ENCODE data around the gene CCNO. TPM values are rescaled to one million over a fixed set of nuclear protein-coding genes. Genes with fewer than 3 reads are reported as not detected.

Gene CCNO, protein sequence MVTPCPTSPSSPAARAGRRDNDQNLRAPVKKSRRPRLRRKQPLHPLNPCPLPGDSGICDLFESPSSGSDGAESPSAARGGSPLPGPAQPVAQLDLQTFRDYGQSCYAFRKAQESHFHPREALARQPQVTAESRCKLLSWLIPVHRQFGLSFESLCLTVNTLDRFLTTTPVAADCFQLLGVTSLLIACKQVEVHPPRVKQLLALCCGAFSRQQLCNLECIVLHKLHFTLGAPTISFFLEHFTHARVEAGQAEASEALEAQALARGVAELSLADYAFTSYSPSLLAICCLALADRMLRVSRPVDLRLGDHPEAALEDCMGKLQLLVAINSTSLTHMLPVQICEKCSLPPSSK
- total RNA-seq = 0.33 TPM in 1 of 2 replicates, not detected in the other

DNA sequence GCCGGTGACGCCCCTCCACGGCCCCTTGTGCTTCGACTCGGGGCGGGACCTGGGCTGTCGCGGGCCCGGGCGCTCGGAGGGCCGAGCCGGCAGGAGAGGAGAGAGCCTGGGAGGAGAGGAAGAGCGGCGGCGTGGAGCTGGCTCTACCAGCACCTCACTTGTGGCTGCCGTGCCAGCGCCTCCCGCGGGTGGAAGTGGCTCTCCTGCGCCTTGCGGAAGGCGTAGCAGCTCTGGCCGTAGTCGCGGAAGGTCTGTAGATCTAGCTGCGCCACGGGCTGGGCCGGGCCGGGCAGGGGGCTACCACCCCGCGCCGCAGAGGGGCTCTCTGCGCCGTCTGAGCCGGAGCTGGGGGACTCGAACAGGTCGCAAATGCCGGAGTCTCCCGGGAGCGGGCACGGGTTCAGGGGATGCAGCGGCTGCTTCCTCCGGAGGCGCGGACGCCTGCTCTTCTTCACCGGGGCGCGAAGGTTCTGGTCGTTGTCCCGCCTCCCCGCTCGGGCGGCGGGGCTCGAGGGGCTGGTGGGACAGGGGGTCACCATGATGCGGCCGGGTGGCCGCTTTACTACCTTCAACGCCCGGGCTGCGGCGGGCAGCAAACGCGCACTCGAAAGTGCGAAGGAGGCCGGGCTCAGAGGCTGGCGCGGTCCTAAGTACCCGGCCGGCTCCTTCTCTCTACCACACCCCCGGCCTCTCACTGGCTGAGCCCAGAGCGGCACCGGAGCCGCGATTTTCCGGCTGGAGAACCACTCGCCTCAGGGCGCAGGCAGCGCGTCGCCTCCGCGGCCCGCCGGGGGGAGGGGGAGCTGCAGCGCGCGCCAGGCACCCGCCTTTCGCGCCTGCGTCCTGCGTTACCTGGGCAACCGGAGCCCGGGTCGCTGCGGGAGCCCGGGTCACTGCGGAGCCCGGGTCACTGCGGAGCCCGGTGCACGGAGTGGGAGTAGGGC is at the start of gene CCNO:
Gene CCNO, minus strand, starts transcription at position 624 of the 944 bp plus-strand sequence. Its CDS starts 85 bp downstream, at position 539.

DNA sequence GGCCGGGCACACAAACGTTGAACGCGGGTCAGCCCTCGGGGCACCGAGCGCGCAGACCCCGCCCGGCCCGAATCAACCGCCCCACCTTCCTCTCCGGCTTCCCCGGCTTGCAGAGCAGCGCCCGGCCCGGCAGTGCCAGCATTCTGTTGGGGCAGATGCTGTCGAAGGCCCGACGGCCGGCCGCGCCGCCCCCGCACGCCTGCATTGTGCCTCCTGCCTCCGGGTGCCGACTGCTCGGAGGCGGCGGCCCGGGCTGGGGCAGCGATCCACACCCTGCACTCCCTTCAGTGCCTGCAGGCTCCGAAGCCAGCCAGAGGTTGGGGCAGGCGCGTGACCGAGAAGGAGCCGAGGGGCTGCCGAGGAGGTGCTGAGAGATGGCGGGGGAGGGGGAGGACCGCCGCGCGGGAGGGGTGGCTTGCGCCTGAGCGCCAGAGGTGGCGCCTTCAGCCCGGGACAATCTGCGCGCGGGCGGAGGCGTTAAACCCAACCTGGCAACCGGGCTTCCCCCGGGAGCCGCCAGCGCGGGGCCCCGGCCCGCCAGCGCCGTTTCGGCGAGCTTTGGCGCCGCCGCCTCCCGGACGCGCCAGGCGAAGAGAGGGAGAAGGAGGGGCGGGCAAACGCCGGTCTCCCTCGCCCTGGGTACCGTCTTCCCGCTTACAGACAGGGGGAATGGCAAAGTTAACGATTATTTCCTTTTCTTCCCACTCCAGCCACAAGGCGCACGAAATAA is 6.3 kb downstream of the CCNO start, which contains the start of gene MCIDAS:
Gene MCIDAS, minus strand, starts transcription at position 382 of the 730 bp plus-strand sequence. Its CDS starts 177 bp downstream, at position 205.

Other genes with a start within 250 kb of the CCNO start
- 0.22 TPM in 1 of 2 replicates, not detected in the other for gene ESM1, start 248.0 kb downstream of the CCNO start, total RNA-seq
- not detected in 2 replicates for gene GZMK, start 209.4 kb downstream of the CCNO start, total RNA-seq
- gene GZMA, start 131.0 kb downstream of the CCNO start, total RNA-seq = not detected in 2 replicates
- 101 and 120 TPM in 2 replicates for gene GPX8, start 73.4 kb downstream of the CCNO start, total RNA-seq
- gene CDC20B, start 60.4 kb downstream of the CCNO start, total RNA-seq = not detected in 2 replicates
- gene MCIDAS, start 6.3 kb downstream of the CCNO start, total RNA-seq = not detected in 2 replicates
- 20.8 and 25.5 TPM in 2 replicates for gene DHX29, start 74.1 kb upstream of the CCNO start, total RNA-seq
- 46.4 and 58.9 TPM in 2 replicates for gene MTREX, start 74.4 kb upstream of the CCNO start, total RNA-seq

Data from placental epithelial cell (primary cell).